Nucleus accumbens (tissue), 56 donors: ENCODE data around the gene MORN2.

Experiments
- DNase-seq, 56 donors: peaks; one replicate each; lab custom pipeline; 2025; lab: John Stamatoyannopoulos, UW

MORN2 gene

GRCh38 chr2:38875576-38876367, at the start of gene MORN2, which contains the start of gene DHX57:
Gene MORN2, plus strand, starts transcription at chr2:38875976.
Gene DHX57, minus strand, starts transcription at chr2:38875934. Its CDS starts 7,529 bp downstream, at chr2:38868405.
- peak; percentile 21 to 94 (median 77) for DNase-seq

- DNase-seq = peak in 13 of 56 donors; percentile 3 to 54 (median 25)
Observed at GRCh38 chr2:38827539-38828145, 48.1 kb upstream of the MORN2 start.

GRCh38 chr2:38828460-38828859, 47.3 kb upstream of the MORN2 start:
- DNase-seq = no peak

- no peak for DNase-seq
Observed at GRCh38 chr2:38829971-38830370, 45.8 kb upstream of the MORN2 start.

- no peak for DNase-seq
Observed at GRCh38 chr2:38830526-38831159, 45.1 kb upstream of the MORN2 start.

- no peak for DNase-seq
Observed at GRCh38 chr2:38835015-38835601, 40.7 kb upstream of the MORN2 start.

GRCh38 chr2:38835990-38836389, 39.8 kb upstream of the MORN2 start:
- peak in 1 of 56 donors; percentile 4 for DNase-seq

GRCh38 chr2:38836791-38837190, 39.0 kb upstream of the MORN2 start:
- DNase-seq = no peak

GRCh38 chr2:38850045-38850444, 25.7 kb upstream of the MORN2 start:
- no peak for DNase-seq

- DNase-seq = no peak
Observed at GRCh38 chr2:38856165-38856564, 19.6 kb upstream of the MORN2 start.

- no peak for DNase-seq
Observed at GRCh38 chr2:38862476-38862875, 13.3 kb upstream of the MORN2 start.

GRCh38 chr2:38863061-38863695, 12.6 kb upstream of the MORN2 start:
- no peak for DNase-seq

- no peak for DNase-seq
Observed at GRCh38 chr2:38866773-38867443, 8.9 kb upstream of the MORN2 start.

GRCh38 chr2:38871432-38871831, 4.3 kb upstream of the MORN2 start:
- no peak for DNase-seq

- DNase-seq = no peak
Observed at GRCh38 chr2:38873763-38874162, 2.0 kb upstream of the MORN2 start.

- peak in 1 of 56 donors; percentile 21 for DNase-seq
Observed at GRCh38 chr2:38875227-38875575, 575 bp upstream of the MORN2 start.

GRCh38 chr2:38876407-38876806, 631 bp downstream of the MORN2 start:
- no peak for DNase-seq

- DNase-seq = no peak
Observed at GRCh38 chr2:38886063-38886462, 10.3 kb downstream of the MORN2 start.

- no peak for DNase-seq
Observed at GRCh38 chr2:38887347-38887746, 11.6 kb downstream of the MORN2 start.

GRCh38 chr2:38887902-38888554, 12.3 kb downstream of the MORN2 start:
- DNase-seq = no peak
